Ovary (tissue), 9 donors: ENCODE results near the gene ARPC1A. TPM values are rescaled to one million over a fixed set of nuclear protein-coding genes. Genes with fewer than 3 reads are reported as not detected.
"Not testable (repeated sequence)": the region's sequence is repeated elsewhere in the genome, so short reads cannot be mapped to it uniquely, and the experiment has no call there.

Experiments used
- DNase-seq, 5 donors: peaks; one replicate each; pipeline ENCODE4 v3.0.0-alpha.2; 2019 to 2020
- H3K27ac ChIP-seq, 2 donors: fragments of 200-600 bp; one replicate each; pipeline versions ENCODE4 v1.5.1 to v1.8.0; 2019 to 2022
- H3K27me3 ChIP-seq: fragments of 200-600 bp; one replicate; pipeline ENCODE4 v1.8.0; 2022
- H3K36me3 ChIP-seq: fragments of 200-600 bp; sonication (generic); one replicate; pipeline ENCODE4 v1.5.1; 2019
- H3K4me1 ChIP-seq: one replicate; pipeline ENCODE4 v1.8.1; 2013; ENCODE audit warnings: mild to moderate bottlenecking, moderate library complexity; ENCODE audit not compliant: insufficient read depth
- H3K4me3 ChIP-seq: fragments of 200-600 bp; sonication (generic); one replicate; pipeline ENCODE4 v1.5.1; 2017
- H3K9me3 ChIP-seq, 2 donors: fragments of 200-600 bp in 1 of 2; sonication (generic) in 1 of 2; one replicate each; pipeline versions ENCODE4 v1.5.1 to v1.8.1; 2013 to 2019; ENCODE audit warnings: mild to moderate bottlenecking in 1 of 2, moderate library complexity in 1 of 2
- CTCF ChIP-seq, 3 donors: fragments of 450-650 bp in 2 of 3; fragments of 200-600 bp in 1 of 3; IDR thresholded peaks; one replicate each; pipeline versions ENCODE4 v1.5.1 to v1.8.0; 2016 to 2022; ENCODE audit warnings: antibody characterized with exemption in 3 of 3, mild to moderate bottlenecking in 1 of 3
- EP300 ChIP-seq: sonication (generic); formaldehyde crosslinking; IDR thresholded peaks from one replicate; pipeline ENCODE4 v1.6.1; 2017; ENCODE audit warnings: antibody characterized with exemption
- POLR2A ChIP-seq: fragments of 450-650 bp; IDR thresholded peaks from one replicate; pipeline ENCODE4 v1.6.1; 2017; ENCODE audit warnings: antibody characterized with exemption, mild to moderate bottlenecking, moderate library complexity
- WGBS, 3 donors: extraction: QIAGEN DNeasy Blood & Tissue Kit in 1 of 3; methylation state at CpG; one replicate each; pipeline versions ENCODE4 v1.1.5 to v1.1.7; 2013 to 2017; 5-methylcytosine and 5-hydroxymethylcytosine counted together
- intact Hi-C, 4 donors: fragments of 100-400 bp; cut with DNase I; formaldehyde crosslinking; loops; one replicate each; pipeline versions ENCODE4 v1.11.0 to v1.15.1; 2022 to 2023
- polyA plus RNA-seq, 2 donors: library from polyadenylated mRNA; stranded (reverse); fragments of 200-250 nt in 1 of 2; fragments of 350-450 nt in 1 of 2; fragmentation: Illumina TruSeq in 1 of 2; extraction: RNeasy Lipid Tissue Mini Kit (QIAGEN cat#74804) in 1 of 2; gene quantifications; one replicate each; pipeline ENCODE4 v1.2.3, GENCODE V29; 2013 to 2014
- total RNA-seq, 7 donors: library from RNA; depleted of rRNA in 2 of 7; stranded (reverse); fragments of >200 nt in 2 of 7; fragmentation: NEBNext Ultra II Directional in 3 of 7; extraction: Animal tissue kit (Norgen Biotek cat#: 25700) in 3 of 7; gene quantifications; one replicate each; pipeline versions ENCODE4 v1.1.0 to v1.2.4, GENCODE V29; 2016 to 2023
- donor health status: DM: no; HTN: no; CAD: no; lungs with moderate emphysema.
- donor health status: DM: no; HTN: no; CAD: no.
- donor health status: Bipolar disorder and iron deficiency.
- donor health status: DM: yes; HTN: yes; CAD: no.
- donor health status: DM: no; HTN: no; CAD: no.
- donor health status: DM: yes; HTN: yes; CAD: no.

The ARPC1A gene
- total and polyA plus RNA-seq, 9 donors, result 83.7 to 138 (median 112) TPM

- H3K9me3 ChIP-seq, result no peaks in the 10 kb centered on the region
- no peaks in the 10 kb centered on the region for H3K27me3 ChIP-seq
- 11 to 34% (median 19%) methylated on average over 1 of the region's 1 CpG for WGBS, 3 donors
- no peak overlapping the region for H3K27ac ChIP-seq
- no peak for DNase-seq
- H3K36me3 ChIP-seq, result no peaks in the 10 kb centered on the region
- H3K4me3 ChIP-seq, result no peak overlapping the region
- intact Hi-C loops, result loop anchor here in 3 of 4 donors (5.0 to 10.0 kb wide), 2 partner anchors 268 to 271 kb away; no protein-coding TSS in a partner anchor
- TF ChIP-seq EP300, result no peak
- no peaks in the 10 kb centered on the region for H3K4me1 ChIP-seq
These were observed 12.5 kb upstream of the ARPC1A start for GRCh38 chr7:99313204-99313573.

- intact Hi-C loops, result loop anchor here in 3 of 4 donors (5.0 to 10.0 kb wide), 2 partner anchors 270 to 272 kb away; no protein-coding TSS in a partner anchor
- no peaks in the 10 kb centered on the region for H3K36me3 ChIP-seq
- TF ChIP-seq CTCF (IDR thresholded peaks at IDR 0.05) (no peak), EP300 (no peak), POLR2A (no peak)
- no peak overlapping the region for H3K4me3 ChIP-seq
- 79 to 82% (median 79%) methylated on average over 7 of the region's 7 CpGs for WGBS, 3 donors
- H3K4me1 ChIP-seq, result no peaks in the 10 kb centered on the region
- no peaks in the 10 kb centered on the region for H3K27me3 ChIP-seq
- no peaks in the 10 kb centered on the region for H3K9me3 ChIP-seq
- DNase-seq, result no peak
- H3K27ac ChIP-seq, result no peak overlapping the region
These were observed 11.2 kb upstream of the ARPC1A start for GRCh38 chr7:99314504-99314903.

- intact Hi-C loops, result no loop called here
- Histone ChIP-seq H3K36me3 (no peaks in the 10 kb centered on the region), H3K27ac (no peak overlapping the region), H3K4me1 (peaks cover 2% of the 10 kb centered on the region), H3K4me3 (no peak overlapping the region), H3K27me3 (no peaks in the 10 kb centered on the region), H3K9me3 (no peaks in the 10 kb centered on the region)
- no peak for TF ChIP-seq CTCF (IDR thresholded peaks at IDR 0.05)
- no peak for TF ChIP-seq POLR2A
- TF ChIP-seq EP300, result no peak
- DNase-seq, result no peak
- WGBS, 3 donors, result 59 to 78% (median 60%) methylated on average over 4 of the region's 4 CpGs
These were observed 5.3 kb upstream of the ARPC1A start for GRCh38 chr7:99320371-99320770.

- H3K27ac ChIP-seq, intact Hi-C loops, H3K4me3 ChIP-seq, H3K36me3 ChIP-seq, H3K27me3 ChIP-seq, DNase-seq, H3K4me1 ChIP-seq, H3K9me3 ChIP-seq: not testable (repeated sequence)
- 88 to 92% (median 90%) methylated on average over 6 of the region's 6 CpGs for WGBS, 3 donors
These were observed 3.0 kb upstream of the ARPC1A start for GRCh38 chr7:99322659-99323058.

- Histone ChIP-seq H3K4me3 (no peak overlapping the region), H3K9me3 (no peaks in the 10 kb centered on the region), H3K27me3 (no peaks in the 10 kb centered on the region), H3K36me3 (no peaks in the 10 kb centered on the region), H3K4me1 (peaks cover 7% of the 10 kb centered on the region), H3K27ac (no peak overlapping the region)
- peak in 1 of 5 donors; percentile 29 for DNase-seq
- WGBS, 3 donors, result 95 to 97% (median 97%) methylated on average over 14 of the region's 14 CpGs
- TF ChIP-seq POLR2A (no peak), EP300 (no peak), CTCF (IDR thresholded peaks at IDR 0.05) (no peak)
- intact Hi-C loops, result no loop called here
These were observed 1.1 kb upstream of the ARPC1A start for GRCh38 chr7:99324559-99324958.
